Measurements from ENCODE around the gene ALK.

DNA sequence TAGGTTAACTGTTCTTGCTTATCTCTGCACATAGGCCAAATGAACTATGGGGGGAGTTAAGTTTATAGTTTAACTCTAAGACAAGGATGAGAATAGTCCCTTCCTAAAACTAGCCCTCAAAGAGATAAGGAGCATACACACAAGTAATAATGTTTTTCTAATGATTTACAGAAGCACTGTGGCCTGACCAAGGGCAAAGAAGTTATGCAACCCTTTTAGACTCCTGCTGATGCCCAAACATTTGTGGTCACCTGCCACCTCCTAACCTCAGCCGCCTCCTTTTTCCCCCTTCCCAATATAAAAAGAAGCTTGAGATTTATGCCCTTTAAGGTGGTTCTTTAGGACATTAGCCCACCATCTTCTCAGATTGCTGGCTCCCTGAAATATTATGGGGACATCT is 357.7 kb downstream of the ALK start:
- TF ChIP-seq, protein P1, sequence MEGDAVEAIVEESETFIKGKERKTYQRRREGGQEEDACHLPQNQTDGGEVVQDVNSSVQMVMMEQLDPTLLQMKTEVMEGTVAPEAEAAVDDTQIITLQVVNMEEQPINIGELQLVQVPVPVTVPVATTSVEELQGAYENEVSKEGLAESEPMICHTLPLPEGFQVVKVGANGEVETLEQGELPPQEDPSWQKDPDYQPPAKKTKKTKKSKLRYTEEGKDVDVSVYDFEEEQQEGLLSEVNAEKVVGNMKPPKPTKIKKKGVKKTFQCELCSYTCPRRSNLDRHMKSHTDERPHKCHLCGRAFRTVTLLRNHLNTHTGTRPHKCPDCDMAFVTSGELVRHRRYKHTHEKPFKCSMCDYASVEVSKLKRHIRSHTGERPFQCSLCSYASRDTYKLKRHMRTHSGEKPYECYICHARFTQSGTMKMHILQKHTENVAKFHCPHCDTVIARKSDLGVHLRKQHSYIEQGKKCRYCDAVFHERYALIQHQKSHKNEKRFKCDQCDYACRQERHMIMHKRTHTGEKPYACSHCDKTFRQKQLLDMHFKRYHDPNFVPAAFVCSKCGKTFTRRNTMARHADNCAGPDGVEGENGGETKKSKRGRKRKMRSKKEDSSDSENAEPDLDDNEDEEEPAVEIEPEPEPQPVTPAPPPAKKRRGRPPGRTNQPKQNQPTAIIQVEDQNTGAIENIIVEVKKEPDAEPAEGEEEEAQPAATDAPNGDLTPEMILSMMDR (IDR thresholded peaks at IDR 0.05; ENCODE audit: low read length), result no peak
- TF ChIP-seq EZH2 (IDR thresholded peaks at IDR 0.05; ENCODE audit: borderline replicate concordance, low read length), result no peak
